Activated CD8-positive, alpha-beta memory T cell treated with anti-CD3 and anti-CD28 coated beads, Interleukin-2, amount 50 U/mL, for 24 hours (primary cell): ENCODE measurements around the gene DIO1.
"Not testable (repeated sequence)": the region's sequence is repeated elsewhere in the genome, so short reads cannot be mapped to it uniquely, and the experiment has no call there.

Experiments used
- DNase-seq: peaks from one replicate; pipeline ENCODE4 v3.0.0-alpha.2; 2020; ENCODE audit errors: extremely low read depth

The DIO1 gene

GRCh38 chr1:53893999-53894636 lies at the start of gene DIO1:
DIO1 (plus strand) TSS chr1:53894187; CDS start chr1:53894211, 24 bp downstream.
- no peak for DNase-seq

GRCh38 chr1:53847980-53848379 lies 46.0 kb upstream of the DIO1 start:
- DNase-seq = no peak

- DNase-seq = no peak
These were observed 43.8 kb upstream of the DIO1 start for GRCh38 chr1:53850082-53850673.

- DNase-seq = no peak
These were observed 42.3 kb upstream of the DIO1 start for GRCh38 chr1:53851571-53852285.

- no peak for DNase-seq
These were observed 33.0 kb upstream of the DIO1 start for GRCh38 chr1:53860967-53861411.

- no peak for DNase-seq
These were observed 31.5 kb upstream of the DIO1 start for GRCh38 chr1:53862507-53862906.

- no peak for DNase-seq
These were observed 25.4 kb upstream of the DIO1 start for GRCh38 chr1:53868565-53868964.

- DNase-seq = no peak
These were observed 24.4 kb upstream of the DIO1 start for GRCh38 chr1:53869454-53870117.

GRCh38 chr1:53871221-53871620 lies 22.8 kb upstream of the DIO1 start:
- DNase-seq = no peak

- DNase-seq = no peak
These were observed 22.1 kb upstream of the DIO1 start for GRCh38 chr1:53871773-53872484.

- DNase-seq = not testable (repeated sequence)
These were observed 18.8 kb upstream of the DIO1 start for GRCh38 chr1:53875150-53875549.

GRCh38 chr1:53878492-53879105 lies 15.4 kb upstream of the DIO1 start:
- no peak for DNase-seq

GRCh38 chr1:53881853-53882252 lies 12.1 kb upstream of the DIO1 start:
- DNase-seq = not testable (repeated sequence)

GRCh38 chr1:53883600-53883999 lies 10.4 kb upstream of the DIO1 start:
- not testable (repeated sequence) for DNase-seq

GRCh38 chr1:53888681-53889080 lies 5.3 kb upstream of the DIO1 start:
- no peak for DNase-seq

- DNase-seq = peak; percentile 66
These were observed 4.4 kb upstream of the DIO1 start, which contains the start of gene YIPF1 for GRCh38 chr1:53889304-53890298. YIPF1 (minus strand) TSS chr1:53889797; CDS start chr1:53888937, 860 bp downstream.

GRCh38 chr1:53890522-53890941 lies 3.5 kb upstream of the DIO1 start:
- no peak for DNase-seq

GRCh38 chr1:53891018-53891417 lies 3.0 kb upstream of the DIO1 start:
- DNase-seq = no peak

GRCh38 chr1:53891678-53892077 lies 2.3 kb upstream of the DIO1 start:
- DNase-seq = no peak

- DNase-seq = no peak
These were observed 1.1 kb upstream of the DIO1 start for GRCh38 chr1:53892911-53893310.
